K562 (cell line): ENCODE measurements around the gene FAM168B. TPM values are rescaled to one million over a fixed set of nuclear protein-coding genes. Genes with fewer than 3 reads are reported as not detected.

ENCODE experiments used
- BCL6 ChIP-seq: fragments of 250-450 bp; sonication (Bioruptor Pico); IDR thresholded peaks from 2 replicates; pipeline ENCODE4 v1.4.0; 2020
- CSDE1 ChIP-seq, 2 experiments: fragments of 450-650 bp; IDR thresholded peaks; 2 replicates each; pipeline ENCODE4 v1.6.1; 2016; ENCODE audit warnings: mild to moderate bottlenecking in 1 of 2
- EHMT2 ChIP-seq: fragments of 450-650 bp; IDR thresholded peaks from 2 replicates; pipeline ENCODE4 v1.6.1; 2018; ENCODE audit warnings: antibody characterized with exemption
- EP300 ChIP-seq: IDR thresholded peaks from 2 replicates; pipeline ENCODE4 v1.6.1; 2012; ENCODE audit warnings: low read length, improper control_type of control experiment
- ESRRB ChIP-seq: fragments of 250-450 bp; sonication (Bioruptor Pico); IDR thresholded peaks from 2 replicates; pipeline ENCODE4 v1.5.0; 2020; ENCODE audit warnings: mild to moderate bottlenecking, moderate library complexity, borderline replicate concordance
- FOS ChIP-seq: IDR thresholded peaks from 3 replicates; pipeline ENCODE4 v1.6.1; 2011; ENCODE audit not compliant: insufficient read length; ENCODE audit errors: extremely low read depth
- FOXM1 ChIP-seq, 2 experiments: fragments of 450-650 bp in 1 of 2; sonication (generic) in 1 of 2; formaldehyde crosslinking in 1 of 2; IDR thresholded peaks; 2 replicates each; pipeline versions ENCODE4 v1.6.1 to v1.9.0; 2017 to 2022; ENCODE audit warnings: low read depth in 2 of 2, mild to moderate bottlenecking in 2 of 2, missing genetic modification reagents in 1 of 2, moderate library complexity in 1 of 2
- GABPB1 ChIP-seq: sonication (generic); formaldehyde crosslinking; IDR thresholded peaks from 2 replicates; pipeline ENCODE4 v1.8.0; 2022; ENCODE audit warnings: mild to moderate bottlenecking, missing genetic modification reagents
- GABPB2 ChIP-seq: fragments of 250-450 bp; sonication (Bioruptor Pico); conservative IDR thresholded peaks from 2 replicates; pipeline ENCODE4 v1.5.1; 2021; ENCODE audit warnings: mild to moderate bottlenecking
- KDM5B ChIP-seq: fragments of 200-600 bp; sonication (generic); IDR thresholded peaks from 2 replicates; pipeline ENCODE4 v1.6.1; 2012; ENCODE audit warnings: low read depth, mild to moderate bottlenecking, moderate library complexity, low read length, control low read depth, inconsistent platforms; ENCODE audit not compliant: insufficient replicate concordance
- MIER1 ChIP-seq: fragments of 450-650 bp; IDR thresholded peaks from 2 replicates; pipeline ENCODE4 v1.6.1; 2016; ENCODE audit warnings: antibody characterized with exemption, mild to moderate bottlenecking, low read depth
- POLR2AphosphoS5 ChIP-seq: IDR thresholded peaks from 2 replicates; pipeline ENCODE4 v1.6.1; 2011; ENCODE audit warnings: mild to moderate bottlenecking, low read depth, low read length, moderate library complexity; ENCODE audit not compliant: control insufficient read depth, insufficient read depth
- PURB ChIP-seq: sonication (generic); formaldehyde crosslinking; IDR thresholded peaks from 2 replicates; pipeline ENCODE4 v1.9.0; 2021; ENCODE audit warnings: low read depth, mild to moderate bottlenecking, missing genetic modification reagents
- RBFOX2 ChIP-seq: fragments of 200-400 bp; formaldehyde crosslinking; IDR thresholded peaks from 2 replicates; pipeline ENCODE4 v1.6.1; 2017; ENCODE audit warnings: low read depth, mild to moderate bottlenecking, low read length, moderate library complexity
- SIRT6 ChIP-seq: IDR thresholded peaks from one replicate; pipeline ENCODE4 v1.6.1; 2012; ENCODE audit warnings: low read depth, mild to moderate bottlenecking, control low read depth, inconsistent platforms, low read length, moderate library complexity
- SMAD4 ChIP-seq: fragments of 250-450 bp; sonication (Bioruptor Pico); conservative IDR thresholded peaks from 2 replicates; pipeline ENCODE4 v1.8.0; 2021; ENCODE audit warnings: inconsistent platforms, mild to moderate bottlenecking, moderate library complexity
- SREBF1 ChIP-seq: fragments of 150-350 bp; IDR thresholded peaks from 2 replicates; pipeline ENCODE4 v1.6.1; 2014; ENCODE audit warnings: antibody characterized with exemption, low read depth, low read length, borderline replicate concordance
- TCF3 ChIP-seq: sonication (generic); formaldehyde crosslinking; IDR thresholded peaks from 2 replicates; pipeline ENCODE4 v1.4.0; 2020; ENCODE audit warnings: mild to moderate bottlenecking, missing genetic modification reagents
- ZFPM2 ChIP-seq: fragments of 250-450 bp; sonication (Bioruptor Pico); IDR thresholded peaks from 2 replicates; pipeline ENCODE4 v1.5.1; 2022; ENCODE audit warnings: mild to moderate bottlenecking
- ZMIZ1 ChIP-seq, 2 experiments: fragments of 150-350 bp in 1 of 2; IDR thresholded peaks; 2 replicates each; pipeline ENCODE4 v1.6.1; 2012 to 2016; ENCODE audit warnings: low read depth in 2 of 2, low read length in 2 of 2, mild to moderate bottlenecking in 1 of 2, moderate library complexity in 1 of 2
- ZNF253 ChIP-seq: fragments of 250-450 bp; sonication (Bioruptor Pico); conservative IDR thresholded peaks from 2 replicates; pipeline ENCODE4 v1.6.1; 2021; ENCODE audit warnings: mild to moderate bottlenecking
- ZNF740 ChIP-seq, 3 experiments: fragments of 200-800 bp in 1 of 3; sonication (Bioruptor generic) in 1 of 3; sonication (generic) in 1 of 3; formaldehyde crosslinking in 1 of 3; IDR thresholded peaks; 2 replicates each; pipeline versions ENCODE4 v1.6.1 to v1.8.0; 2016 to 2022; ENCODE audit warnings: mild to moderate bottlenecking in 2 of 3, missing compliant biosample characterization in 2 of 3, missing genetic modification characterization in 2 of 3, missing genetic modification reagents in 1 of 3
- polyA plus RNA-seq, 8 experiments: library from polyadenylated mRNA; depleted of rRNA in 4 of 8; stranded (reverse) in 5 of 8; unstranded in 3 of 8; fragments of >200 nt; fragmentation: Nextera tagmentation in 2 of 8; fragmentation: Illumina TruSeq in 1 of 8; extraction: Ambion mirVana in 2 of 8; extraction: Trizol in 1 of 8; gene quantifications; 2 replicates each; pipeline versions ENCODE4 v1.2.1 to v1.2.3, GENCODE V29; 2011 to 2014; ENCODE audit warnings: inconsistent platforms in 1 of 8, missing spikeins in 1 of 8
- total RNA-seq, 7 experiments: library from RNA; depleted of rRNA in 6 of 7; stranded (reverse); fragments of >200 nt in 6 of 7; fragmentation: Illumina TruSeq in 2 of 7; extraction: Trizol in 2 of 7; gene quantifications; 2 replicates each; pipeline versions ENCODE4 v1.2.1 to v1.2.3, GENCODE V29; 2011 to 2021; ENCODE audit warnings: low replicate concordance in 1 of 7

Gene FAM168B
- total and polyA plus RNA-seq, 9 of the 15 experiments (the other 6 are each of a cell fraction or from before 2014, with no cell fraction given): 3.3 to 76.0 (median 46.1) TPM

DNA sequence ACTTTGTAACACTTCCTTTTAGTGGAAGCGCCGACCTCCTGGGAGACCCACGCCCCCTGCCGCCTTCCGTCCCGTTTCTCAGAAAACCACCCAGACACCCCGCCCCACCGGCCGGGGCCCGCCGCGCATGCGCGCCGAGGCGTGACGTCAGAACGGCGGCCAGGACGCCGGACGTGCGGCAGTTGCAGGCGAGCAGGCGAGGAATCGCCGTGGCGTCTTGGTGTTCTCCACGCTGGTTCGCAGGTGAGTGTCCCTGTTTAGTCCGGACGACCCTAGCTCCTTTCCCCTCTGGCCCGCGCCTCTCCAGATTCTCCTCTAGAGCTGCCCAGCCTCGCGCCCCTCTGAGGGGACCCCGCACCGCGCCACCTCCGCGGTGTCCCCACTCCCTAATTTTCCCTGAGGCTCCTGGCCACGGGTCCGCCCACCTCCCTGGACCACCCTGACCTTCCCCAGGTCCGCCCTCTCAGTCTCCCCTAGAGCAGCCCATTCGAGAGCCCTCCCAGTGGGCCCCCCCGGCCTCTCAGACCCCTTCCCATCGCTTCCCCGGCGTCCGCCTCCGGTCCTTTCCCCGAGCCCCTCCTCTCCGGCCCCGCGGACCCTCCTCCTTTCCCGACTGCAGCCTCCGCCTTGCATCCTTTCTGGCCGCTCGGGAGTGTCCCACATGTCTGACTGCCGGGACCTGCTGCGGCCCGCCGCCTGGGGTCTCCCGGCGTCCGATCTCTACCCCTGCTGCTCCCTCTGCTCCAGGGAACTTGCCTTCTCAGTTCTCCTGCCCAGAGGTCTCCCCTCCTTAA lies 12.1 kb upstream of the FAM168B start, which contains the start of gene PLEKHB2 (continued):
- TF ChIP-seq GABPB1 (CRISPR knock-in tag) (peak; percentile 73), PURB (no peak), ESRRB (CRISPR knock-in tag) (no peak), ZNF740 (CRISPR knock-in tag; IDR thresholded peaks at IDR 0.05) (0 out of 2 replicates have a peak, but pooled peaks have one; percentile 22), ZNF740 (tag; IDR thresholded peaks at IDR 0.05) (no peak), MIER1 (no peak), POLR2AphosphoS5 (peak; percentile 87), EP300 (no peak), RBFOX2 (peak; percentile 95), SREBF1 (no peak), SMAD4 (CRISPR knock-in tag) (peak; percentile 87), KDM5B (peak; percentile 95), SIRT6 (no peak), TCF3 (CRISPR knock-in tag) (no peak), ZMIZ1 (IDR thresholded peaks at IDR 0.05; ENCODE audit: low read depth in 2 of 2, low read length in 2 of 2) (no peak), GABPB2 (CRISPR knock-in tag) (no peak), FOS (no peak), FOXM1 (IDR thresholded peaks at IDR 0.05; ENCODE audit: low read depth) (0 out of 2 replicates have a peak, but pooled peaks have one; percentile 7), FOXM1 (CRISPR knock-in tag; IDR thresholded peaks at IDR 0.05; ENCODE audit: low read depth) (no peak), BCL6 (CRISPR knock-in tag) (no peak), EHMT2 (no peak), ZFPM2 (CRISPR knock-in tag) (no peak), CSDE1 (IDR thresholded peaks at IDR 0.05) (no peak), ZNF253 (CRISPR knock-in tag) (no peak)
